Kidney capillary endothelial cell (primary cell): ENCODE data around the gene MGLL.

Source experiments
- DNase-seq: peaks from one replicate; pipeline ENCODE4 v3.0.0-alpha.2; 2018; ENCODE audit warnings: low spot score

The MGLL gene

DNA sequence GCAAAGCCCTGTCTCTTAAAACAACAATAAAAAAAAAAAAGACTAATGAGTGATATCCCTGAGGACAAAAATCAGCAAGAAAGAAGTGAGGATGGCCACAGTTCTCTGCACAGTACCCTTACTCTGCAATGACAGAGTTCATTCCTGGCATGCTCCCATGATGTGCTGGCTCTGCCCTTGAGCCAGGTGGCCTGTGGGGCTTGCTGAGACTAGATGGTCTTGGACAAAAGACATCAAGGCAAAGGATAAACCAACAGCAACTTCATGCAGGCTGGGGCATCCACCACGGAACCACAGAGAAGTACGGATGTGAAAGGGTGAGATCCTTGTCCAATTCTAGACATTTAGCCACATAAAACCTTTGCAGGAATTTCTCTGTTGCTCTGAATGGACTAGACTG is 12.7 kb downstream of the MGLL start:
- no peak for DNase-seq

- DNase-seq = no peak
Measured at GRCh38 chr3:127809211-127809610, 13.1 kb downstream of the MGLL start.

DNA sequence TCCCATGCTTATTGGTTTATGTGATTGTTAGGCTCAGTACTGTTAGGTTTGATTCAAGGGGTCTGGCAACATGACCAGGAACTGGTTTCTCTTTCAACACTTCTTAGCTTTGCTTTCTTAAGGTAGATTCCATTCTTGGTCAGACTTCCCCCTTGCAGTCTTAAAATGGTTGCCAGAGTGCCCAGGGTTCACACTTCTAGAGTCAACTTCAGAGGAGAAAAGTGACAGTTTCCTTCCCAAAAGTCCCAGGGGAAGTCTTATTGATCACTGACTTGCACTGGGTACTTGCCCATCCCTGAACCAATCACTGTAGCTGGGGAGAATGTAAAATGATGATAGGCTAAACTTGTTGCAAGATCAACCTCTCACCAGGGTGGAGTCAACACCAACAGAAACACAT is 14.1 kb downstream of the MGLL start:
- no peak for DNase-seq

DNA sequence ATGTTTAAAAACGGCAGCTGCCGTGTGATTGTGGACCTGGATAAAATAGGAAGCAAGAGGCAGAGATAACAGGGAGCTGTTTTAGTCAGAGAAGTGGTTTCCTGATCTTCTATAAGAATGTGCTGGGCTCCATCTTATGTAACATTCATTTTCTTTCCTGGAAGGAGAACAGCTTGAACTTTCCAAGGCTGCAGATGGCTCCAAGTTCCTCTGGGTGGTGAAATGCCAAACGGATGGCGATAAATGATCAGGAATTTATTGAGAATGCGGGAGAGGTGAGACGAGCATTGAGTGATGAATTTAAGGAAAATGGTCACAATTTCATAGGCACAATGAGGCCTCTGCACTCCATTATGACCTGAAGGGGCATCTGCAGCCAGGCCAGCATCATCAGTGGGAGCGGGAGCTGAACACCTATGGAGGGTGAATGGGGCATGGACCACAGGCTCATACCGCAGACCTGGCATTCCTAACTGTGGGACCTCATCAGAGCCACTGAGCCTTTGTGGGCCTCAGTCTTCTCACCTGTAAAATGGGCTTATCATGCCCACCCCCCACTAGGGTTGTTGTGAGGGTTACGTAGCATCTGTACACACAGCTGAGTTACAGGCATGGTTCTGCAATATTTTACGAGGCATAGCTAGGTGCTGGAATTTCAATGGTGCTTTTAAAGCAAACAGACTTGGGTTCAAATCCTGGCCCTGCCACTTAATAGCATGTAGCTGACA is 17.1 kb downstream of the MGLL start:
- DNase-seq = no peak

- DNase-seq = no peak
Measured at GRCh38 chr3:127804141-127804540, 18.2 kb downstream of the MGLL start.

DNA sequence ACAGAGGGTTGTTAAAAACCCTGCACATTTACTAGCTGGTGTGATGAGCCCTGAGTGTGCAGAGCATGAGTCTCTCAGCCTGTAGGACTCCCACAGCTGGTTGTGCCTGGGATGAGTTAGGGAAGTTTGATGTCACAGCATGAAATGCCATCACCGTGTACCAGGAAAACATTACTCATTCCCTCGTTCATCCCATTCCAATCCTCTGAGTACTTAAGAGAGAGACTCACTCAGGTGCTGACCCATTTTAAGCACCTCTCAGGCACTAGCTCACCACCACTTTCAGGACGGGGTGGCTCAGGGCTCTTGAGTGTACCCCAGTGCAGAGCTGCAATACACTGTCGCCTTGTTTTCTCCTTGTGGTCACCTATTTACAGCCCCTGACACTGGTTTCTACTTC is 18.7 kb downstream of the MGLL start:
- peak; percentile 80 for DNase-seq

GRCh38 chr3:127802606-127803005 is 19.7 kb downstream of the MGLL start:
- DNase-seq = no peak

- no peak for DNase-seq
Measured at GRCh38 chr3:127801731-127802313, 20.5 kb downstream of the MGLL start.

- peak; percentile 84 for DNase-seq
Measured at GRCh38 chr3:127800508-127800907, 21.8 kb downstream of the MGLL start.

GRCh38 chr3:127799476-127800222 is 22.7 kb downstream of the MGLL start:
- DNase-seq = peak; percentile 97

DNA sequence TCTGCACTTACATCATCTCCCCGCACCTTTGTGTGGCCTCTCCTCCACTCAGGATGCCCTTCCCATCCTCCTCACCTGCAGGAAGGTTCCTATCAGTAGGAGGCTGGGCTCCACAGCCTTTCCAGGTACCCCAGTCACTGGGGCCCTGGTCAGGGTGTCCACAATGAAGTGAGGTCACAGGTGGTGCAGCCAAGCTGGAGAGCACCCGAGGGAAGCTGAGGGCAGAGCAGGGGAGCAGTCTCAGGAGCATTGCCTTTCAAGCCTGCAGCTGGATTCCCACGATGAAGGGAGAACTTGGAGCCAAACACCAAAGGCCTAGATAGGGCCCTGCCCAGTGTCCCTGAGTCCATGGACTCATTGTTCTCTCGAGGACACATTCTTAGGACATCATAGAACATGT is 23.6 kb downstream of the MGLL start:
- no peak for DNase-seq

GRCh38 chr3:127796831-127797150 is 25.5 kb downstream of the MGLL start:
- DNase-seq = no peak

- no peak for DNase-seq
Measured at GRCh38 chr3:127796045-127796830, 26.1 kb downstream of the MGLL start.

DNA sequence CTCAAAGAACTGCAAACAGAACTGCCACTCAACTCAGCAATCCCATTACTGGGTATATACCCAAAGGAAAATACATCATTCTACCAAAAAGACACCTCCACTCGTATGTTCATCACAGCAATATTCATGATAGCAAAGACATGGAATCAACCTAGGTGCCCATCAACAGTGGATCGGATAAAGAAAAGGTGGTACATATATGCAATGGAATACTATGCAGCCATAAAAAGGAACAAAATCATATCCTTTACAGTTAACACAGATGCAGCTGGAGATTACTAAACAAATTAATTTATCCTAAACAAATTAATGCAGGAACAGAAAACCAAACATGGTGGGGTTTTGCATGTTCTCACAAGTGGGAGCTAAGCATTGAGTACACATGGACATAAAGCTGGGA is 27.3 kb downstream of the MGLL start:
- no peak for DNase-seq

DNA sequence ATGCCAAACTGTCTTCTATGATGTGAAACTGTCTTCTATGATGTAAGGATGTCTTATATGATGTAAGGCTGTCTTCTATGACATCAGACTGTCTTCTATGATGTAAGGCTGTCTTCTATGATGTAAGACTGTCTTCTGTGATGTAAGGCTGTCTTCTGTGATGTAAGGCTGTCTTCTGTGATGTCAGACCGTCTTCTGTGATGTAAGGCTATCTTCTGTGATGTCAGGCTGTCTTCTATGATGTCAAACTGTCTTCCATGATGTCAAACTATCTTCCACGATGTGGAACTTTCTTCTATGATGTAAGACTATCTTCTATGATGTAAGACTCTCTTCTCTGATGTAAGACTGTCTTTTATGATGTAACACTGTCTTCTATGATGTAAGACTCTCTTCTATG is 27.9 kb downstream of the MGLL start:
- no peak for DNase-seq

DNA sequence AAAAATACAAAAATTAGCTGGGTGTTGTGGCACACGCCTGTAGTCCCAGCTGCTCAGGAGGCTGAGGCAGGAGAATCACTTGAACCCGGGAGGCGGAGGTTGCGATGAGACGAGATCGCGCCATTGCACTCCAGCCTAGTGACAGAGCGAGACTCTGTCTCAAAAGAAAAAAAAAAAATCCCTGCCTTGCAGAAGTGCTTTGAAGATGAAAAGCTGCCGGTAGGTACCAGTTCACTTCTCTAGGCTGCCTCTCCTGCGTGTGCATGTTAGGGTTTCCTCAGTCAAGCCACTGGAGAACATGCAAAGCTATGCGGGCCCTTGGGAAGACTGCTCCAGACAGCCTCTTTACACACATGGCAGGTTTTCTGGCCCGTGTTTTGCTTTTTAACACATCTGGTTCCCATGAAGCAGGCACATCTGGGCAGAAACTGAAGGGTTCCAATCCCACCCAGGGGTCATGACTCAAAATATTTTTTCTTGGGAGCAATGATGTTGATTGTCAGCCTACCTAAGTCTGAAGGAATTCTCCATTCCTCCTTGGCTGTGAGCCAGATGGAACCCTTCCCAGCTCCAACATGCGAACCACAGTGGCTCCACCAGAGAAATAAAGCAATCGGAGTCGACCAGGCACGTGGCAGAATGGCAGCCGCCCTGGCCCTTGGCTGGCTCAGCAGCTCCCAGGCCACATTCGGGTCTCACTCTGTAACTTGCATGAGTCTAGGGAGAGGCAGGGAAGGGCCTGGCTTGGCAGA is 29.6 kb downstream of the MGLL start:
- no peak for DNase-seq

DNA sequence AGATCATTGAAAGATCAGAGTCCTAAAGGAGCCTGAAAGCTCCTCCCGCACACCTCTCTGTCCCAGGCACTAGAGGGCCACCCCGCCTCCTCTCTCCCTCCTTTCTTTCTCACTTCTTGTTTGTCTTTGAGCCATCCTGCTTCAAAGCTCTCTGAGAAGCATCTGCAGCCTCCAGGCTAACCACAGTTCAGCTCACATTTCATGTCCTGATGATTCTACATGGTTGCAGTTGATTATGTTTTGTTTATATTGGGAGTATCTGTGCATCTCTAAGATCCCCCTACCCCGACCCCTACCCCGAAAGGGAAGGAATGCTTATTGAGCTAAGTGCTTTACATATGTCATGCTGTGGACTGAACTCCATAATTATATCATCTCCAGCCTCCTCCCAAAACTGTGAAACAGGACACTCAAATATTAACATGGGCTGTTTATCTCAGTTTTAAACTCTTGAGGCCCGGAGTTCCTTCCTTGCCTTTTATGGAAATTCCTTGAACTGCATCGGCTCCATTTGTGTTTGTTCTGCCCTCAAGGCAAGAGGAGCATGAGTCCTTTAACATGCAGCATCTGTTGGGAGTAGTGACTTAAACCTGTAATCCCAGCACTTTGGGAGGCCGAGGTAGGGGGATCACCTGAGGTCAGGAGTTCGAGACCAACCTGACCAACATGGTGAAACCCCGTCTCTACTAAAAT is 30.9 kb downstream of the MGLL start:
- no peak for DNase-seq

DNA sequence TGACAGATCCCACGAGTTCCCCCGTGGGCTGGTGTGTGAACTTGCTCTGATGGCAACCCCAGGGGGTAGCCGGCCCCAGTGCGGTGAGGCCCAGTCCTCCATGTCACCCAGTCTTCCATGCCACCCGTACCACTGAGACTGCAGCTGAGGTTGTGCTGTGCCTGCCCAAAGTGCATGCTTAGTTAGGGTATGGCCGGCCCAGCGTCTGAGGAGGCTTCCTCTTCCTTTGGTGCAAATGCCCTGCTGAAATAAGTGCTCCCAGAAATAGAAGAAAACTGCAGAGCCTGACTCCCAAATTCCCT is 31.5 kb downstream of the MGLL start:
- no peak for DNase-seq

DNA sequence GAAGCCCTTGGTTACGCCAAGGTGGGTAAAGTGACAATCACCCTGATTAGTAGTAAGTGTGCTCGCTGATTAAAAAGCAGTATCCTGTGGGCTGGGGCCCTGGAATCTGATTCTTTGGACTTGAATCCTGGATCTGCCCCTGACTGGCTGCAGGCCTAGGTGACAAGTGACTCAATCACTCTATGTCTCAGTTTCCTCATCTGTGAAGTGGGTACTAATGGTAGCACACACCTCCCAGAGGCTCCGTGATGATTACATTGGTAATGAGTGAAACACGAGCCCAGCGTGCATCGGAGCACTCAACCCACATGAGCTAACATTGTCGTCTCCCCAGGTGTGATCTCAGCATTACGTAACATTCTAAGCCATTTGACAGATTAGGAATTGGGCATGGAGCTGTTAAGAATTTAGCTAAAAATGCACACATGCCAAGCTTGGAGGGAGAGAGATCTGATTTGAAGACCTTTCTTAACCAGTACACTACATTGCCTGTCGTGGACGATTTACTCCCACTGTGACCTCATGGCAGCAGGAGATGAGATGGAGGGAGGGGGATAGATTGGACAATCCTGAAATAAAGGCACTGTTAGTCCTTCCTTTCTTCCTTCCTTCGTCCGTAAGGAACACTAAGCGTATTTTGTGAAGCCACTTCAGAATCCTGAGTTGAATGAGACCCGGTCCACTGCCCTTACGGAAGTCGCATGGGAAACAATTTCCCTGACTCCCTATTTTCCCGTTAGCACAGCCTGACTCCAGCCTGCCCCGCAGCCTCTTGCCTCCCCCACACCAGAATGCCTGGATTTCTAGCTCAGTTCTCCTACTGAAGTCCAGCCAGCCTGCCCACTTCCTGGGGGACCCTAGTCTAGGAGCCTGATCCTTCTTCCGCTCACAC is 32.1 kb downstream of the MGLL start:
- DNase-seq = no peak

DNA sequence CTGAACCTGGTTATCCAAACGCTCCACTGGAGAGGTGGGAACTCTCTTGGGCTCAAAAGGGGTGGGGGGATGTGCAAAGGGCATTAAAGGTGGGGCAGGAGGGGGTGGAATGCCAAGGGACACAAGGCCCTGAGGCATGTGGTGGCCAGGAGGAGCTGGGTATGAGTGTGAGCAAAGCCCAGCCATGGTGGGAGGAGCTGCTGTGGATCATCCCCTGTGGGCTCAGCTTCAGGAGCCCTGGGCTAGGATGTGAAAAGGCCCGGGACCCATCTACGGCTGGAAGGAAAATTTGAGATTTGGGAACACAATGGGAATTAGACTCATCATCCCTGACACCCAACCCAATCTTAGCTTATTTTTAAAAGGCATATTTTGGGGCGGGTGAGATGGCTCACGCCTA is 33.3 kb downstream of the MGLL start:
- DNase-seq = no peak
